ENCODE data around the gene TMUB1. TPM values are rescaled to one million over a fixed set of nuclear protein-coding genes. Genes with fewer than 3 reads are reported as not detected.

Gene TMUB1
- total and polyA plus RNA-seq, 9 of the 15 experiments (the other 6 are each of a cell fraction or from before 2014, with no cell fraction given) = 0.14 to 241 (median 74.1) TPM

- TF ChIP-seq E2F8 (IDR thresholded peaks at IDR 0.05; ENCODE audit: low read depth, partially characterized antibody) = no peak
- TF ChIP-seq ZFP36 (IDR thresholded peaks at IDR 0.05; ENCODE audit: low read depth, low read length, partially characterized antibody) = no peak
- no peak for TF ChIP-seq ADNP (tag; IDR thresholded peaks at IDR 0.05)
- TF ChIP-seq ZNF134 (CRISPR knock-in tag; conservative IDR thresholded peaks at IDR 0.05) = no peak
- no peak for TF ChIP-seq HEY1 (CRISPR knock-in tag; IDR thresholded peaks at IDR 0.05; ENCODE audit: borderline replicate concordance)
- TF ChIP-seq KLF16 (IDR thresholded peaks at IDR 0.05) = no peak
- TF ChIP-seq, protein P1, sequence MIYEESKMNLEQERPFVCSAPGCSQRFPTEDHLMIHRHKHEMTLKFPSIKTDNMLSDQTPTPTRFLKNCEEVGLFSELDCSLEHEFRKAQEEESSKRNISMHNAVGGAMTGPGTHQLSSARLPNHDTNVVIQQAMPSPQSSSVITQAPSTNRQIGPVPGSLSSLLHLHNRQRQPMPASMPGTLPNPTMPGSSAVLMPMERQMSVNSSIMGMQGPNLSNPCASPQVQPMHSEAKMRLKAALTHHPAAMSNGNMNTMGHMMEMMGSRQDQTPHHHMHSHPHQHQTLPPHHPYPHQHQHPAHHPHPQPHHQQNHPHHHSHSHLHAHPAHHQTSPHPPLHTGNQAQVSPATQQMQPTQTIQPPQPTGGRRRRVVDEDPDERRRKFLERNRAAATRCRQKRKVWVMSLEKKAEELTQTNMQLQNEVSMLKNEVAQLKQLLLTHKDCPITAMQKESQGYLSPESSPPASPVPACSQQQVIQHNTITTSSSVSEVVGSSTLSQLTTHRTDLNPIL (CRISPR knock-in tag; IDR thresholded peaks at IDR 0.05) = no peak
- no peak; the same call in 1 of the 2 replicates for TF ChIP-seq E2F3 (CRISPR knock-in tag; IDR thresholded peaks at IDR 0.05)
- TF ChIP-seq ZNF280B (CRISPR knock-in tag; IDR thresholded peaks at IDR 0.05) = no peak
- peak in 1 of 3 experiments; percentile 64; a peak in 2 of 6 replicates for TF ChIP-seq ZBTB11 (CRISPR knock-in tag; IDR thresholded peaks at IDR 0.05)
- TF ChIP-seq, protein P2, sequence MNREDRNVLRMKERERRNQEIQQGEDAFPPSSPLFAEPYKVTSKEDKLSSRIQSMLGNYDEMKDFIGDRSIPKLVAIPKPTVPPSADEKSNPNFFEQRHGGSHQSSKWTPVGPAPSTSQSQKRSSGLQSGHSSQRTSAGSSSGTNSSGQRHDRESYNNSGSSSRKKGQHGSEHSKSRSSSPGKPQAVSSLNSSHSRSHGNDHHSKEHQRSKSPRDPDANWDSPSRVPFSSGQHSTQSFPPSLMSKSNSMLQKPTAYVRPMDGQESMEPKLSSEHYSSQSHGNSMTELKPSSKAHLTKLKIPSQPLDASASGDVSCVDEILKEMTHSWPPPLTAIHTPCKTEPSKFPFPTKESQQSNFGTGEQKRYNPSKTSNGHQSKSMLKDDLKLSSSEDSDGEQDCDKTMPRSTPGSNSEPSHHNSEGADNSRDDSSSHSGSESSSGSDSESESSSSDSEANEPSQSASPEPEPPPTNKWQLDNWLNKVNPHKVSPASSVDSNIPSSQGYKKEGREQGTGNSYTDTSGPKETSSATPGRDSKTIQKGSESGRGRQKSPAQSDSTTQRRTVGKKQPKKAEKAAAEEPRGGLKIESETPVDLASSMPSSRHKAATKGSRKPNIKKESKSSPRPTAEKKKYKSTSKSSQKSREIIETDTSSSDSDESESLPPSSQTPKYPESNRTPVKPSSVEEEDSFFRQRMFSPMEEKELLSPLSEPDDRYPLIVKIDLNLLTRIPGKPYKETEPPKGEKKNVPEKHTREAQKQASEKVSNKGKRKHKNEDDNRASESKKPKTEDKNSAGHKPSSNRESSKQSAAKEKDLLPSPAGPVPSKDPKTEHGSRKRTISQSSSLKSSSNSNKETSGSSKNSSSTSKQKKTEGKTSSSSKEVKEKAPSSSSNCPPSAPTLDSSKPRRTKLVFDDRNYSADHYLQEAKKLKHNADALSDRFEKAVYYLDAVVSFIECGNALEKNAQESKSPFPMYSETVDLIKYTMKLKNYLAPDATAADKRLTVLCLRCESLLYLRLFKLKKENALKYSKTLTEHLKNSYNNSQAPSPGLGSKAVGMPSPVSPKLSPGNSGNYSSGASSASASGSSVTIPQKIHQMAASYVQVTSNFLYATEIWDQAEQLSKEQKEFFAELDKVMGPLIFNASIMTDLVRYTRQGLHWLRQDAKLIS (CRISPR knock-in tag; IDR thresholded peaks at IDR 0.05) = no peak; the same call in 1 of the 2 replicates
- TF ChIP-seq POLR3A (IDR thresholded peaks at IDR 0.05; ENCODE audit: borderline replicate concordance, extremely low read depth, insufficient read depth, insufficient read length) = no peak
These were observed 4.1 kb upstream of the TMUB1 start (continued) for GRCh38 chr7:151087245-151088018.

Measured in K562 (cell line).